HG03460 (cell line): ENCODE data around the gene TMEM63B.
"Not testable (repeated sequence)": the region's sequence is repeated elsewhere in the genome, so short reads cannot be mapped to it uniquely, and the experiment has no call there.

ENCODE experiments used
- ATAC-seq: cut with Tn5 transposase; IDR thresholded peaks from one replicate; pipeline ENCODE4 v1.9.1; 2021; ENCODE audit not compliant: unreplicated experiment

Gene TMEM63B

DNA sequence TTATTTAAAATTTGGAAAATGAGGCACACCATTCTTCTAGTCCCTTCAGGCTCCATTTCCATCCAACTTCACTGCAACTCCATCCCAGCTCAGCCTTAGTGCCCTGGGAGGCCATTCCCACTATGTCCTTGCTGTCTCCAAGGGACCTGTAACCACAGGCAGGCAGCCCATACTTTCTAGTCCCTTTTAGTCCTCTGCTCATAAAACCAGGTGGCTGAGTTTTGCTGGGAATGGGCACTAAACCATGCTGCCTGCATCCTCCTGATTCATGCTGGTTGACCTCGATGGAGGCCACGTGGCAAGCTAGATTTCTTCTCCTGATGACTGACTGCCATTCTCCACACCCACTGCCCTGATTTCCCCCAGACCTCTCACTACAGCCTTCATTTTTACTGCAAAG lies 61.9 kb downstream of the TMEM63B start:
- ATAC-seq = no peak

GRCh38 chr6:44190715-44191114 lies 63.4 kb downstream of the TMEM63B start:
- ATAC-seq = no peak

DNA sequence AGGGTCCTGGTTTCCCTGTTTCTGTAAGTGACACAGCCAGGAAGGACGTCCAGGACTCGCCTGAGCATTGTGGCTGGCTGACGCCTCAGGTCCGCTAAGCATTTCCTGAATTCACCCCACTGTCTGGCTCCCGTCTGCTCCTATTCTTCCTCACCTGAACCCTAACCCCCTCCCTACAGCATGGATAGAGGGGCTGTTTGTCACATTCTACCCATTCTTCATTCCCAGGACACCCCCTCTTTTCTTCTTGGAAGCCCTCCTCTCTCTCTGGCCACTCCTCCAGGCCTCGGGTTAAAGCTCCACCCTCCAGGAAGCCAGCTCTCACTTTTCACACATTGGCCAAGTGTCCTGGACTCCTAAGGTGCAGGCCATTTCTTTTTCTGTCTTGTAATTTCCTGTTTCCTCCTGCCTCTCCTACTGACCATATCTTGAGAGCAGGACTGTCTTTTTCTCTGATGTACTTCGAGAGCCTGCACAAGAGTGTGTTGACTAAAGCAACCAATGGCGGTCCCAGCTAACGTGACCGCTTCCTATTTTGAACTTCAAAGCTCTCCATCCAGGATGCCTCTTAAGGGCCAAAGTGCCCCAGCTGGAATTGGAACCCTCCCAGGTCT lies 65.2 kb downstream of the TMEM63B start:
- ATAC-seq = no peak

DNA sequence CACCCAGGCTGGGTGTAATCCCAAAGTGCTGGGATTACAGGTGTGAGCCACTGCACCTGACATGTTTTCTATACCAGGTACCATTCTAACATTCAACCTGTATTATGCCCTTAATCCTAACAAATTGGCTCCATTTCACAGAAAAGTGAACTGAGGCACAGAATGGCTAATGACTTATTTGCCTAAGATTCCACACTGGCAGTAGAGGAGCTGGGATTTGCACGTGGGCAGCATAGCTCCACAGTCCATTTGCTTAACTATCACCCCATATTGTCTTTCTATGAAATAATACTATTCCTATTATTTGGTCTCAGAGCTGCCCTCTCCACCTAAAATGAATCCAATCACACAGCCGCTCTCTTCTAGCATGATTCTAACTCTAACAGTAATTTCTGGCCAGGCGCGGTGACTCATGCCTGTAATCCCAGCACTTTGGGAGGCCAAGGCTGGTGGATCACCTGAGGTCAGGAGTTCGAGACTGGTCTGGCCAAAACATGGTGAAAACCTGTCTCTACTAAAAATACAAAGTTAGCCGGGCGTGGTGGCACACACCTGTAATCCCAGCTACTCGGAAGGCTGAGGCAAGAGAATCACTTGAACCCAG lies 66.1 kb downstream of the TMEM63B start:
- no peak for ATAC-seq

- no peak for ATAC-seq
These were observed 67.0 kb downstream of the TMEM63B start for GRCh38 chr6:44194326-44194725.

DNA sequence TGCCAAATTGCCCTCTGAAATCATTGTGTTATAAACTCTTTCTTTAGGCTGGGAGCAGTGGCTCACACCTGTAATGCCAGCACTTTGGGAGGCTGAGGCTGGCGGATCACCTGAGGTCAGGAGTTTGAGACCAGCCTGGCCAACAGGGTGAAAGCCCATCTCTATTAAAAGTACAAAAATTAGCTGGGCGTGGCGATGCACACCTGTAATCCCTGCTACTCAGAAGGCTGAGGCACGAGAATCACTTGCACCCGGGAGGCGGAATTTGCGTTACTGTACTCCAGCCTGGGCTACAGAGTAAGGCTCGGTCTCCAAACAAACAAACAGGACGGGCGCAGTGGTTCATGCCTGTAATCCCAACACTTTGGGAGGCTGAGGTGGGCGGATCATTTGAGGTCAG lies 69.0 kb downstream of the TMEM63B start:
- not testable (repeated sequence) for ATAC-seq

- no peak for ATAC-seq
These were observed 71.3 kb downstream of the TMEM63B start for GRCh38 chr6:44198684-44199083.

DNA sequence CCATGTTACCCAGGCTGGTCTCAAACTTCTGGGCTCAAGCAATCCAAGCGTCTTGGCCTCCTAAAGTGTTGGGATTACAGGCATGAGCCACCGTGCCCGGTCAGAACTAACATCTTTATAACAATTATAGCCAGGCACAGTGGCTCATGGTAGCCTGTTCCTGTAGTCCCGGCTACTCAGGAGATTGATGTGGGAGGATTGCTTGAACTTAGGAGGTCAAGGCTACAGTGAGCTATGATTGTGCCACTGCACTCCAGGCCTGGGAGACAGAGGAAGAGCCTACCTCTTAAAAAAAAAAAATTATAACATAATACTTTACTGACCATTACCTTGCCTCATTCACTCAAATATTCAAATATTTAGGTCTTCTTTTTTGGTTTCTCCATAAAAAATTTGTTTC lies 72.5 kb downstream of the TMEM63B start:
- no peak for ATAC-seq

- ATAC-seq = no peak
These were observed 73.8 kb downstream of the TMEM63B start for GRCh38 chr6:44201200-44201599.

GRCh38 chr6:44201638-44202303 lies 74.4 kb downstream of the TMEM63B start:
- ATAC-seq = no peak

GRCh38 chr6:44202332-44202971 lies 75.1 kb downstream of the TMEM63B start:
- no peak for ATAC-seq

- no peak for ATAC-seq
These were observed 75.8 kb downstream of the TMEM63B start for GRCh38 chr6:44202972-44203750.

- ATAC-seq = no peak
These were observed 76.6 kb downstream of the TMEM63B start for GRCh38 chr6:44203955-44204354.
